NB4 (cell line): ENCODE data around the gene GALM.

ENCODE experiments used
- MYC ChIP-seq: IDR thresholded peaks from 2 replicates; pipeline ENCODE4 v1.6.1; 2011; ENCODE audit warnings: low read depth, low read length
- TF ChIP-seq, protein P1 (sequence below): IDR thresholded peaks from 2 replicates; pipeline ENCODE4 v1.6.1; 2011; ENCODE audit warnings: low read depth, low read length

DNA sequence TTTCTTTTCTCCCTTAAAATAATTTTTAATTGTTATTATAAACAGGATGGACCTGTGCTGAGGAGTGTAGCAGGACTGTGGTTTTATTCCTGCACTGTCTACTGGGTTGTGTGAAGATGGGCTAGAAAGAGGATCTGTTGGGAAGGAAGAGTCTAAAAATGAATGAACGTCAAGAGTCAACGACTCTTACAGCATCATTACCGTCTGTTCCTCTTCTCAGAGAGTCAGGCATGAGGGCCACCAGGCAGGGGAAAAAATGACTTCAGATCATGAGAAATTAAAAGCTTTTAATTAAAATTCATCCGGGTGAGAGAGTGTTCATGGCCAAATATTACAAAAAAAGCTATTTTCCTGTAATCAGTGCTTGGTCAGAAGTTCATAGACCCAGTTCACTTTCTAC lies 52.7 kb downstream of the GALM start:
- TF ChIP-seq, protein P1, sequence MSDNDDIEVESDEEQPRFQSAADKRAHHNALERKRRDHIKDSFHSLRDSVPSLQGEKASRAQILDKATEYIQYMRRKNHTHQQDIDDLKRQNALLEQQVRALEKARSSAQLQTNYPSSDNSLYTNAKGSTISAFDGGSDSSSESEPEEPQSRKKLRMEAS, result no peak
- TF ChIP-seq MYC, result no peak
